ENCODE measurements around the gene DENND1A. TPM values are rescaled to one million over a fixed set of nuclear protein-coding genes. Genes with fewer than 3 reads are reported as not detected.
"Not testable (repeated sequence)": the region's sequence is repeated elsewhere in the genome, so short reads cannot be mapped to it uniquely, and the experiment has no call there.

The DENND1A gene
- total RNA-seq, 1 experiment from 2014 or later: 13.0 TPM

- H3K9me3 Mint-ChIP-seq (ENCODE audit: low read depth, unreplicated experiment): no peaks in the 10 kb centered on the region
- BruUV-seq (replicated peaks): no TSS peak
- DNase-seq: no peak
- no peak overlapping the region for H3K4me3 Mint-ChIP-seq (ENCODE audit: low read depth, unreplicated experiment)
- no peaks in the 10 kb centered on the region for H3K36me3 Mint-ChIP-seq (ENCODE audit: insufficient read depth, unreplicated experiment)
- no peak for TF ChIP-seq CTCF (IDR thresholded peaks at IDR 0.05; ENCODE audit: unreplicated experiment)
- no peaks in the 10 kb centered on the region for H3K4me1 Mint-ChIP-seq (ENCODE audit: low read depth, unreplicated experiment)
- intact Hi-C loops (cut with micrococcal nuclease; ENCODE audit: unreplicated experiment): no loop called here
- H3K27me3 Mint-ChIP-seq (ENCODE audit: unreplicated experiment): no peaks in the 10 kb centered on the region
- CTCF ChIA-PET: interaction anchor here (0.6 kb wide), 1 partner anchor 198 kb away, joined by 5 read pairs; no protein-coding TSS in a partner anchor
- no peak overlapping the region for H3K27ac Mint-ChIP-seq (ENCODE audit: unreplicated experiment)
Measured at GRCh38 chr9:123820139-123820538, 109.8 kb downstream of the DENND1A start.

DNA sequence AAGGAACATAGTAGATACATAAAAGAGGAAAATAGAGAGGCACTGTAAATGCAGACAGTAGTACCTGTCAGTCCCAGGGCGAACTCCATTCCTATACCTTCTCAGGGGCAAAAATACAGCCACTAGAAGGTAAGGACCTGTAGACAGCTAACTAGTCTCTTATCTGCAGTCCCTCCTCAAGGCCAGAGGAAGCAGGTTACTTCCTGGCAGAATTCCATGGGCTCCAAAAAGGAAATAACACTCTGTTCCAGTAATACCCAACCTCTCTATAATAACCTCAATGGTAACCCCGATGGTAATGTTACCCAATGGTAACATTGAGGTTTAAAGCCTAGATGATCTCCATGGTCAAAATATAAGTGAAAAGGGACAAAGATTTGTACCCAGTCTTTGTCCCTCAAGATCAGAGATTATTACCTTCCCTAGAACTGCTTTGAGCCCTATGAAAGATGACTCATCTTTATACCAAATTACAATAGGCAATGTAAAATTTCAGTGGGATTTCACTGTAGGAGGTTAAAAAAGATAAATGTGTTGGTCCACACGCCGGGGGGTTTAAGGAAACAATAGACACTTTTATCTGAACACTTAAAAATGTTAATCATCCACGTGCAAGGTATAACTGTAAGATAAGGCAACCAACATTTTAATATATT is 113.0 kb downstream of the DENND1A start:
- peak; percentile 0 for DNase-seq
- CTCF ChIA-PET: no interaction called here
- Mint-ChIP-seq H3K4me1 (ENCODE audit: low read depth, unreplicated experiment) (no peaks in the 10 kb centered on the region), H3K9me3 (ENCODE audit: low read depth, unreplicated experiment) (no peaks in the 10 kb centered on the region), H3K4me3 (ENCODE audit: low read depth, unreplicated experiment) (no peak overlapping the region), H3K27me3 (ENCODE audit: unreplicated experiment) (no peaks in the 10 kb centered on the region), H3K27ac (ENCODE audit: unreplicated experiment) (no peak overlapping the region), H3K36me3 (ENCODE audit: insufficient read depth, unreplicated experiment) (no peaks in the 10 kb centered on the region)
- BruUV-seq (replicated peaks): no TSS peak
- intact Hi-C loops (cut with micrococcal nuclease; ENCODE audit: unreplicated experiment): no loop called here
- no peak for TF ChIP-seq CTCF (IDR thresholded peaks at IDR 0.05; ENCODE audit: unreplicated experiment)

DNA sequence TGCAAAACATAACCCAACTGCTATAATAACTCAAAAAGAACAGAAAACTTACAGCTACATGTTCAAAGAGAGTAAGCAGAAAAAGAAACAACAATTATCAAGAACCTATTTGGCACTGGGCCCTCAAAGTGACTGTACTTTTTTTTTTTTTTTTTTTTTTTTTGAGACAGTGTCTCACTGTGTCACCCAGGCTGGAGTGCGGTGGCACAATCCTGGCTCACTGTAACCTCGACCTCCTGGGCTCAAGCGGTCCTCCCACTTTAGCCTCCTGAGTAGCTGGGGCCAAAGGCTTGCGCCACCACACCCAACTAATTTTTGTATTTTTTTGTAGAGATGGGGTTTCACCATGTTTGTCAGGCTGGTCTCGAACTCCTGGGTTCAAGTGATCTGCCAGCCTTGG is 114.1 kb downstream of the DENND1A start:
- H3K27ac Mint-ChIP-seq (ENCODE audit: unreplicated experiment); H3K27me3 Mint-ChIP-seq (ENCODE audit: unreplicated experiment); intact Hi-C loops (cut with micrococcal nuclease; ENCODE audit: unreplicated experiment); H3K4me3 Mint-ChIP-seq (ENCODE audit: low read depth, unreplicated experiment); H3K4me1 Mint-ChIP-seq (ENCODE audit: low read depth, unreplicated experiment); H3K36me3 Mint-ChIP-seq (ENCODE audit: insufficient read depth, unreplicated experiment); BruUV-seq (replicated peaks); DNase-seq; CTCF ChIA-PET; H3K9me3 Mint-ChIP-seq (ENCODE audit: low read depth, unreplicated experiment): not testable (repeated sequence)

DNA sequence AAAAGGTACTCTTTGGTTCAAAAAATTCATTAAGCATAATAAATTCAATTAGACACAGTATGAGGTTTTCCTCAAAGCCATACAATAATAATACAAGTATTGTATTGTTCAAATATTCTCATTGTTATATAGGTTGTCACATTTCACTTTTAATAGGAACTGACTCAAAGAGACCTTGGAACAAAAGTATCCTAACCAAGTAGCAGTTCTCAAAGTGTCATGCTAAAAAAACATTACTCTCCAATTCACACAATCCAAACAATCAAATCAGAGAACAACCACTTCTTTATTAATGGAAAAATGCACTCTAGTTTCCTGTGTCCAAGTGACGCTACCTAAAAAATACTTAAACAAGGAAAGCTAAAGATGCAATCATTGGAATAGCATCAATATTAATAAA is 115.4 kb downstream of the DENND1A start:
- H3K36me3 Mint-ChIP-seq (ENCODE audit: insufficient read depth, unreplicated experiment): no peaks in the 10 kb centered on the region
- BruUV-seq (replicated peaks): no TSS peak
- intact Hi-C loops (cut with micrococcal nuclease; ENCODE audit: unreplicated experiment): no loop called here
- H3K4me3 Mint-ChIP-seq (ENCODE audit: low read depth, unreplicated experiment): no peak overlapping the region
- CTCF ChIA-PET: no interaction called here
- no peak for DNase-seq
- no peaks in the 10 kb centered on the region for H3K9me3 Mint-ChIP-seq (ENCODE audit: low read depth, unreplicated experiment)
- H3K27ac Mint-ChIP-seq (ENCODE audit: unreplicated experiment): no peak overlapping the region
- no peaks in the 10 kb centered on the region for H3K27me3 Mint-ChIP-seq (ENCODE audit: unreplicated experiment)
- no peaks in the 10 kb centered on the region for H3K4me1 Mint-ChIP-seq (ENCODE audit: low read depth, unreplicated experiment)
- no peak for TF ChIP-seq CTCF (IDR thresholded peaks at IDR 0.05; ENCODE audit: unreplicated experiment)

DNA sequence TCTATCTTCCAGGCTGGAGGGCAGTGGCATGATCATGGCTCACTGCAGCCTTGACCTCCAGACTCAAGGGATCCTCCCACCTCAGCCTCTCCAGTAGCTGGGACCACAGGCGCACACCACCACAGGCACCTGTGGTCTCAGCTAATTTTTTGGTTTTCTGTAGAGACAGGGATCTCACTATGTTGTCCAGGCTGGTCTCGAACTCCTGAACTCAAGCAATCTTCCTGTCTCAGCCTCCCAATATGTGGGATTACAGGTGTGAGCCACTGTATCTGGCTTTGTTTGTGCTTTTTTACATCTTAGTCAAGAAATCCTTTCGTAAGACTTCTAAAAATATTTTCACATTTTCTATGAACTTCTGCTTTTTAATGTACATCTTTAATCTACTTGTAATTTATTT is 116.9 kb downstream of the DENND1A start:
- H3K4me1 Mint-ChIP-seq (ENCODE audit: low read depth, unreplicated experiment): no peaks in the 10 kb centered on the region
- BruUV-seq (replicated peaks): no TSS peak
- intact Hi-C loops (cut with micrococcal nuclease; ENCODE audit: unreplicated experiment): no loop called here
- H3K27me3 Mint-ChIP-seq (ENCODE audit: unreplicated experiment): no peaks in the 10 kb centered on the region
- H3K36me3 Mint-ChIP-seq (ENCODE audit: insufficient read depth, unreplicated experiment): no peaks in the 10 kb centered on the region
- H3K9me3 Mint-ChIP-seq (ENCODE audit: low read depth, unreplicated experiment): no peaks in the 10 kb centered on the region
- H3K27ac Mint-ChIP-seq (ENCODE audit: unreplicated experiment): no peak overlapping the region
- DNase-seq: no peak
- no peak overlapping the region for H3K4me3 Mint-ChIP-seq (ENCODE audit: low read depth, unreplicated experiment)
- CTCF ChIA-PET: no interaction called here
- no peak for TF ChIP-seq CTCF (IDR thresholded peaks at IDR 0.05; ENCODE audit: unreplicated experiment)

Data from Calu3 (cell line).